ENCODE measurements around the gene TIMM10B. TPM values are rescaled to one million over a fixed set of nuclear protein-coding genes. Genes with fewer than 3 reads are reported as not detected.

Gene TIMM10B, protein sequence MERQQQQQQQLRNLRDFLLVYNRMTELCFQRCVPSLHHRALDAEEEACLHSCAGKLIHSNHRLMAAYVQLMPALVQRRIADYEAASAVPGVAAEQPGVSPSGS
- 36.1 and 54.7 TPM in 2 replicates for total RNA-seq

DNA sequence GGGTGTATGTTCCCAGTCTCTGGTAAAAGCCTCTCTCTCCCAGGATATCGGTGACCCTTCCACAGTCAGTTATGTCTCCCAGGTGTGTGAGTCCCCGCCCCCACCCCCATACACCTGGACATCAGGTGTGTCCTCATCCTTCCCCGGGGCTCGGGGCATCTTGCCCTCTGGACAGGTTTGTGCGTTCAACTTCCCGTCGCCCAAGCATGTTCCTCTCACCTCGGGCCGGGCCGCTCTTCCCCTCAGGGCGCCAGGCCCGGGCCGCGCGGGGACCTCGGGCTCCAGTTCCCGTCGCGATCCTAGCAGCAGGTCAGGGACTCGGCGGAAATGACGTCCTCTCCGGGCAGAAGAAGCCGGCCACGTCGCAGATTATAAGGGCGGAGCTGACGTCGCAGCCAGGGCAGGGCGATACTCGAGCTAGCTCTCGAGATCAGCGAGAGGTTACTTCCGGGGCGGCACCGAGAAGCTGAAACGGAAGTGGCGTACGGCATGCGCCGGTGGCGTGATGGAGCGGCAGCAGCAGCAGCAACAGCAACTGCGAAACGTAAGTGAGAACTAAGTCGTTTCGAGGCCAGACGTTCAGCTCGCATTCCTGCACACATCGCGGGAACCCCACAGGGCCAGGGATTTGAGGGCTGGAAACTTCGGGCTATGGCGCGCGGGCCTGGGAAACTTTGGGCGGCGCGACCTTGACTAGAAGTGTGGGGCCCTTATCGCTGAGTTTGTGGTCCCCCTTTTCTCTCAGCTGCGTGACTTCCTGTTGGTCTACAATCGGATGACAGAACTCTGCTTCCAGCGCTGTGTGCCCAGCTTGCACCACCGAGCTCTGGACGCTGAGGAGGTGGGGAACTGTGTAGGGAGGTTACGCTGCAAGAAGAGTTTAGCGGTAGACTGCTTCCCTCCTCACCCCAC, at the start of gene TIMM10B, which contains the start of gene ARFIP2:
Gene TIMM10B, plus strand, starts transcription at position 490 of the 912 bp plus-strand sequence. Its CDS starts 16 bp downstream, at position 506.
Gene ARFIP2, minus strand, starts transcription at position 320 of the 912 bp plus-strand sequence. CDS start 910 bp downstream, outside the sequence.

GRCh38 chr11:6440906-6441358, 40.4 kb upstream of the TIMM10B start, which contains the start of gene HPX:
TSS of gene HPX (minus strand) at chr11:6440987. CDS start at chr11:6440963, 24 bp downstream.

GRCh38 chr11:6473451-6474412, 7.6 kb upstream of the TIMM10B start, which contains the start of gene TRIM3:
TSS of gene TRIM3 (minus strand) at chr11:6473941. CDS start at chr11:6465695, 8,246 bp downstream.

GRCh38 chr11:6497069-6497839, 16.0 kb downstream of the TIMM10B start, which contains the start of gene DNHD1:
TSS of gene DNHD1 (plus strand) at chr11:6497280. CDS start at chr11:6498216, 936 bp downstream.

Other genes with a start within 250 kb of the TIMM10B start
- gene FHIP1B, start 246.9 kb upstream of the TIMM10B start, total RNA-seq: 9.4 and 10.7 TPM in 2 replicates
- gene CNGA4, start 242.4 kb upstream of the TIMM10B start, total RNA-seq: not detected in 2 replicates
- gene CCKBR, start 221.7 kb upstream of the TIMM10B start, total RNA-seq: not detected in 2 replicates
- 338 and 354 TPM in 2 replicates for gene CAVIN3, start 161.0 kb upstream of the TIMM10B start, total RNA-seq
- gene SMPD1, start 91.0 kb upstream of the TIMM10B start, total RNA-seq: 47.6 and 53.0 TPM in 2 replicates
- gene APBB1, start 62.4 kb upstream of the TIMM10B start, total RNA-seq: 41.0 and 42.2 TPM in 2 replicates
- 0.45 and 0.50 TPM in 2 replicates for gene HPX, start 40.5 kb upstream of the TIMM10B start, total RNA-seq
- 17.1 and 18.0 TPM in 2 replicates for gene TRIM3, start 7.6 kb upstream of the TIMM10B start, total RNA-seq
- gene ARFIP2, start 170 bp upstream of the TIMM10B start, total RNA-seq: 52.3 and 56.9 TPM in 2 replicates
- 2.0 and 2.1 TPM in 2 replicates for gene DNHD1, start 15.8 kb downstream of the TIMM10B start, total RNA-seq
- gene RRP8, start 122.1 kb downstream of the TIMM10B start, total RNA-seq: 11.7 and 14.5 TPM in 2 replicates
- gene ILK, start 122.3 kb downstream of the TIMM10B start, total RNA-seq: 177 and 201 TPM in 2 replicates
- gene TAF10, start 130.7 kb downstream of the TIMM10B start, total RNA-seq: 100 and 104 TPM in 2 replicates
- 23.6 and 27.2 TPM in 2 replicates for gene TPP1, start 137.9 kb downstream of the TIMM10B start, total RNA-seq
- 4.2 and 4.3 TPM in 2 replicates for gene DCHS1, start 174.3 kb downstream of the TIMM10B start, total RNA-seq
- gene MRPL17, start 201.8 kb downstream of the TIMM10B start, total RNA-seq: 87.6 and 94.3 TPM in 2 replicates

Measured in bronchus fibroblast of lung (primary cell).